HL-60 (cell line): ENCODE results near the gene SLC4A8.

ENCODE experiments used
- DNase-seq, 2 experiments: peaks; one replicate each; pipeline ENCODE4 v3.0.0-alpha.2; 2010 to 2020; ENCODE audit warnings: low read depth in 1 of 2, low spot score in 1 of 2
- H3K27ac ChIP-seq: fragments of 250-450 bp; sonication (Bioruptor Pico); replicated peaks from 2 replicates; pipeline ENCODE4 v1.5.1; 2020; ENCODE audit warnings: mild to moderate bottlenecking, moderate library complexity
- H3K27me3 ChIP-seq: fragments of 250-450 bp; sonication (Bioruptor Pico); 2 replicates; pipeline ENCODE4 v1.5.1; 2021; ENCODE audit warnings: mild to moderate bottlenecking, moderate library complexity; ENCODE audit not compliant: insufficient read depth, poor library complexity, severe bottlenecking
- H3K4me3 ChIP-seq: replicated peaks from 2 replicates; pipeline ENCODE4 v1.5.1; 2011; ENCODE audit warnings: mild to moderate bottlenecking, control low read depth, low read length; ENCODE audit not compliant: insufficient read depth
- CTCF ChIP-seq: IDR thresholded peaks from one replicate; pipeline ENCODE4 v1.5.1; 2011; ENCODE audit warnings: low read length, control low read depth, inconsistent platforms; ENCODE audit not compliant: insufficient read depth
- GABPA ChIP-seq: IDR thresholded peaks from 2 replicates; pipeline ENCODE4 v1.6.1; 2012; ENCODE audit warnings: low read depth
- POLR2AphosphoS5 ChIP-seq: IDR thresholded peaks from 2 replicates; pipeline ENCODE4 v1.6.1; 2012; ENCODE audit warnings: low read depth
- REST ChIP-seq: IDR thresholded peaks from 2 replicates; pipeline ENCODE4 v1.6.1; 2012; ENCODE audit warnings: low read depth; ENCODE audit not compliant: insufficient replicate concordance
- SPI1 ChIP-seq: IDR thresholded peaks from 2 replicates; pipeline ENCODE4 v1.6.1; 2012; ENCODE audit warnings: low read depth, mild to moderate bottlenecking, borderline replicate concordance

SLC4A8 gene

GRCh38 chr12:51533799-51534198 is 109.2 kb downstream of the SLC4A8 start:
- Histone ChIP-seq H3K27ac (no peak overlapping the region), H3K27me3 (peaks cover 2% of the 10 kb centered on the region), H3K4me3 (no peak overlapping the region)
- no peak for TF ChIP-seq GABPA
- no peak for TF ChIP-seq CTCF
- no peak for TF ChIP-seq REST
- no peak for TF ChIP-seq SPI1
- TF ChIP-seq POLR2AphosphoS5: no peak
- no peak for DNase-seq

- Histone ChIP-seq H3K4me3 (no peak overlapping the region), H3K27ac (no peak overlapping the region), H3K27me3 (peaks cover 2% of the 10 kb centered on the region)
- no peak for DNase-seq
- TF ChIP-seq GABPA (no peak), CTCF (no peak), SPI1 (no peak), POLR2AphosphoS5 (no peak), REST (no peak)
These were observed 109.8 kb downstream of the SLC4A8 start for GRCh38 chr12:51534216-51535074.

- Histone ChIP-seq H3K27me3 (peaks cover 2% of the 10 kb centered on the region), H3K27ac (no peak overlapping the region), H3K4me3 (no peak overlapping the region)
- TF ChIP-seq POLR2AphosphoS5 (no peak), SPI1 (no peak), GABPA (no peak), REST (no peak)
- DNase-seq: no peak
These were observed 111.5 kb downstream of the SLC4A8 start for GRCh38 chr12:51536159-51536558.
